HTERT RPE-1 (cell line): Measurements from ENCODE around the gene UQCRC1.
"Not testable (repeated sequence)": the region's sequence is repeated elsewhere in the genome, so short reads cannot be mapped to it uniquely, and the experiment has no call there.

ENCODE experiments used
- in situ Hi-C: fragments of 300-500 bp; cut with MboI; formaldehyde crosslinking; loops from 4 replicates; pipeline ENCODE4 v1.14.3; 2020; ENCODE audit warnings: low sequenced_read_pairs

The UQCRC1 gene

DNA sequence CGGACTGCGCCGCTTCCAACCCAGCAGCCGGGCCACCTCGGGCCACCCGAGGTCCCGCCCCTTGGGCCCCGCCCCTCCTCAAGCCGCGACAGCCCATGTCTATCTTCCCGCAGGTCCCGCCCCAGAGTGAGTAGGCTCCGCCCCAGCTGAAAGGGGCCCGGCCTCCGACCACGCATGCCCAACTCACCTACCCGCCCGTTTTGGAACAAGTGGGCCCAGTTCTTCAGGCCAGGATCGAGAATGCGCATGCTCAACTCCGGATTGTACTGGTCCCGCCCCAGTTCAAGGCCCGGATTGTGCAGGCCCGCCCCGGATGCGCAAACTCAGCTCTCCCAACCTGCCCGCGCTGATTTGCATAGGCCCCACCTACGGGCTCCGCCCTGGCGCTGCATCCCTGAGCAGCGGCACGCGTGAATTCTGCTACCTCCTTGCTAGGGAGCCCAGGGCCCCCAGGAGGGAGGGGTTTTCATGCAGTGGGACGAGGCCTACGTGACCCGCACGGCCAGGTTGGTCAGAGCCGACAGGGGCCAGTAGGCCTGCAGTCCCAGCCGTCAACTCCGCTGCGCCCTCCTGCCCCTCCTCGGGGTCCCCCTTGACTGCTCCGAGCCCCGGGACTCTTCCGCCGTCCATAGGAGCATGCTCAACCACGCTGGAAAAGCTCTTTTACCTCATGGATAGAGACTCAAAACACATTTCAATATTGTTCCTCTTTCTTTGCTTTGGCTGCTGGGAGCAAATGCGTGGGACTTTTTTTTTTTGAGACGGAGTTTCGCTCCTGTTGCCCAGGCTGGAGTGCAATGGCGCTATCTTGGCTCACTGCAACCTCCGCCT is 52.4 kb downstream of the UQCRC1 start, which contains the start of gene PFKFB4:
Gene PFKFB4 (minus strand): TSS at position 8 of the 831 bp plus-strand sequence. CDS start 26 bp downstream, outside the sequence.
- in situ Hi-C loops = no loop called here

DNA sequence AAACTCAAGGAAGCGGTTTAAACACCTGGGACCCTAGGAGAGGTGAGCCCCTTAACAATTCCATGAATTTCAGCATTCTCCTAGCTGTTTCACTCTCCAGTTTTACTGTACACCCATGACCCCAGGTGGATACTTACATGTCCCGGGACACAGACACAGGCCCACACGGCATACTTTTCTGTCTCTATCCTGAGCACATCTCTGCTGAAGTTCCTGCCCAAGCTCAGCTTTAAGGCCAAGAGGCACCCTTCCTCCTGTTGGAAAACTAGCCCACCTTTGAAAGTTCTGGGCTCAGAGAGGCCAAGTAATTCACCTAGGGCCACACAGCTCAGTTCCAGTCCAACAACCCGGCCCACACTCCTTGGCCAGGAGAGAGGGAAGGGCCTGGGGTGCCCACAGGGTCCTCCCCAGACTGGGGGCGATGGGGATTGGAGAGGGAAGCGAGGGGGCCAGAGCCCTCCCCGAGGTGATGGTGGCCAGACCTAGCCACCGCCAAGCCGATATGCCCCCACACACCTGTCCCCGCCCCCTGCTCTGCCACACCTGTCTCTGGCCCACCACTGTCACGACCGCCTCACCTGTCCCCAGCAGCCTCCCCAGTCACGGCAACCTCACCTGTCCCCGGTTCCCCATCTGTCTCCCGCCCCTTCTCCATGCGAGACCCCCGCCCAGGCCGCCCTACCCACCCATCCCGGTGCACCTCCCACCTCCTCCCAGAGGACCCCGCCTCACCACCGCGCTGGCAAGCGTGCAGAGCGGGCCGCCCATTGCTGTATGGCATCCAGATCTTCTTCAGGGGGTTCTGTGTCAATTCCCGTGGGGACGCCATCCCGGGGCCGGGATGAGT is 53.3 kb downstream of the UQCRC1 start:
- in situ Hi-C loops = no loop called here

DNA sequence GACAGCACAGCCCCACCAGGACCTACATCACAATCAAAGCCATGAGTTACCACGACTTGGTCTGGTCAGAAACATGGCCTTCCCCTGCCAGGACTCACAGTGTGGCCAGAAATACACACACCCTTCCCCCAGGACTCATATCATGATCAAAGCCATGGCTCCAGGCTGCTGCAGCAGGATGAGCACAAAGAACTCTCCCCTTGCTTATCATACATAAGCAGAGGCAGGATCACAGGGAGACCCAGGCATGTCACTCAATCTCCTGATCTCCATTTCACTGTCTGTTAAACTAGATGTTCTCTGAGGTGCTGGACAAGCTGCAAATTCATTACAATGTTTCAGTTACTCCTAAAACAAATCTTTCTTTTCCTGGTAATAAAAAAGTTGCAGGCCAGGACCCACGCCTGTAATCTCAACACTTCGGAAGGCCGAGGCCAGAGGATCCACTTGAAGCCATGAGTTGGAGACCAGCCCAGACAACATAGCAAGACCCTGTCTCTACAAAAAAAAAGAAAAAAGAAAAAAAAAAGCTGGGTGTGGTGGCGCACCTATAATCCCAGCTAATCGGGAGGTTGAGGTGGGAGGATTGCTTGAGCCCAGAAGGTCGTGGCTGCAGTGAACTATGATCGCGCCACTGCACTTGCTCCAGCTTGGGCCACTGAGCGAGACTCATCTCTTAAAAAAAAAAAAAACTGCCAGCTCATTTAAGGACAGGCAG is 54.1 kb downstream of the UQCRC1 start:
- in situ Hi-C loops = no loop called here

DNA sequence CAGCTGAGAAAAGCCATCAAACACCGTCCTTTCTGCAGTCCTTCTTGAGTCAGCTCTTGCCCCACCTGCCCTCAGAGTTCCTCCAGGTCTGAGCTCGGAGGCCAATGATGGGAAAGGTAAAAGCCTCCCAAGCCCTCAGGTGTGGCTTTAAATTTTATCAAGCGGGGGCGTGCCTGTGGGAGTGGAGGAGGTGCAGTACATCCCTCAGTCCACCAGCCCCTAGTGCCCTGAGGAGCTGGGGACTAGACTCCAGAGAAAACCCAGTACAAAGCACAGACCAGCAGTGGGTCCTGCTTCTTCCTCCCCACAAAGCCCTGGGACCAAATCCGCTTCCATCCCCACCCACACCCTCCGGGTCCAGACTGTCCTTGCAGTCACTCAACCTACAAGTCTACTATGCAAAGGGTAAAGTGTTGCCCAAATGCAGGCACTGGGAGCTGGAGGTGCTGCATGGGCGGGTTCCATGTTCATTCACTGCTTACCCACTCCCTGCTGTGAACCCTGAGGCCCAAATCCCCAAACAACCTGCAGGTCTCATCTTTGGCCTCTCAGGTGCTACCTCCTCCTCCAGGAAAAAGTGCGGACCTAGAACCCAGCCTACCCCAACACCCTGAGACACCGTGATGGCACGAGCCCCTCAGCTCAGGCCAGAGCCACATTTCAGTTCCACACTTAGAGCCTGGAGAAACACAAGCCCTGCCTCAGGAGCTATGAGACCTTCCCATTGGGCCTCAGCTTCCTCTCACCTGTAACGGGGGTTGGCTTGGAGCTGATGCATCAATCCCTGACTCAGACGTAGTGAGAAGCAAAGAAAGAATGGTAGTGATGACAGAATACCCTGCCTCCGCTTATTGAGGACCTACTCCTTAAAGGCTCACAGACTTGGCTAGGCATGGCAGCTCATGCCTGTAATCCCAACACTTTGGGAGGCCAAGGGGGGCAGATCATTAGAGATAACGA is 55.3 kb downstream of the UQCRC1 start:
- in situ Hi-C loops = no loop called here

DNA sequence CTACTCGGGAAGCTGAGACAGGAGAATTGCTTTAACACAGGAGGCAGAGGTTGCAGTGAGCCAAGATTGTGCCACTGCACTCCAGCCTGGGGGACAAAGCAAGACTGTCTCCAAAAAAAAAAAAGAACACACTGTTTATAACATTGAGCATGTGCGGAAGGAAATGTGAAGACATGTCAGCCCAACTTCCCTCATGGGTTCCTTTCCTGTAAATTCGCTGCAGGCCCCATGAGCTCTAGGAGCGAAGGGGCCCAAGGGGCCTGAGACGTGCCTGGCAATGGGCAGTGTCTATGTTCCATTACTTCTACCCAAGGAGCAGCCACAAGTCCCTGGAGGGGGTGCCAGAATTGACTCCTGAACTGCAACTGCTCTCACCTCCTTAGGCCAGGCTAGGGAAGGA is 56.1 kb downstream of the UQCRC1 start:
- in situ Hi-C loops = no loop called here

- in situ Hi-C loops = no loop called here
Observed at GRCh38 chr3:48552111-48552951, 57.1 kb downstream of the UQCRC1 start.

DNA sequence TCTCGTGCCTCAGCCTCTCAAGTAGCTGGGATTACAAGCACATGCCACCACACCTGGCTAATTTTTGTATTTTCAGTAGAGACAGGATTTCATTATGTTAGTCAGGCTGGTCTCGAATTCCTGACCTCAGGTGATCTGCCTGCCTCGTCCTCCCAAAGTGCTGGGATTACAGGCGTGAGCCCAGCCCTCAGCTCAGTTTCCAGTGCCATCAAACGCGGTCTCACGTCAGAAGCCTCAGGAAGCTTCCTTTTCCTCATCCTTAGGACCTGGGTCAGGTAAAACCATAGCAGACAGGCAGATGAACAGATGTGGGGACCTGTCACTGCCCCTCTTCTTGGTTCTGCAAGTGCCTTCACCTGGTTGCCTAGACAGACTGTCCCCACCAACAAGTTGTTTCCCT is 57.8 kb downstream of the UQCRC1 start:
- in situ Hi-C loops = not testable (repeated sequence)
